Ammon's horn (tissue), 1 donor: ENCODE measurements around the gene SLK.

Experiments
- DNase-seq: peaks from one replicate; pipeline ENCODE4 v3.0.0-alpha.2; 2016; ENCODE audit warnings: low spot score

Gene SLK

GRCh38 chr10:103990121-103990520 lies 23.2 kb downstream of the SLK start:
- no peak for DNase-seq

- DNase-seq = no peak
Measured at GRCh38 chr10:103990531-103990930, 23.6 kb downstream of the SLK start.

GRCh38 chr10:103991393-103992128 lies 24.6 kb downstream of the SLK start:
- DNase-seq = no peak

DNA sequence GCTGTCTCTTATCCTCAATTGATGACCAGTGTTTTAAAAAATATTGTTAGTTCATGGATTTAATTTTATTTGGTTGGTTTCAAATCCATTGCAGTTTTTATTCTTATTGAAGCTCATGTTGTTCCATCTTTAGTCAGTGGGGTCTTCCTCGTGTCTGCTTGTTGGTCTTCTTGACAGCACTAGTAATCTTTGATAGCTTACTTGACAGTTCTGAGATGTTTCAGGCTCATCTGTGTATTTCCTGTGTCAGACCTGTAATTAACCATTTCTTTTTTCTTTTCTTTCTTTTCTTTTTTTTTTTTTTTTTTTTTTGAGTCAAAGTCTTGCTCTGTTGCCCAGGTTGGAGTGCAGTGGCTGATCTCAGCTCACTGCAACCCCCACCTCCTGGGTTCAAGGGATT lies 28.2 kb downstream of the SLK start:
- DNase-seq = no peak

GRCh38 chr10:103998805-103999204 lies 31.9 kb downstream of the SLK start:
- DNase-seq = no peak

- no peak for DNase-seq
Measured at GRCh38 chr10:104002911-104003310, 36.0 kb downstream of the SLK start.

- DNase-seq = no peak
Measured at GRCh38 chr10:104005172-104005863, 38.4 kb downstream of the SLK start.

DNA sequence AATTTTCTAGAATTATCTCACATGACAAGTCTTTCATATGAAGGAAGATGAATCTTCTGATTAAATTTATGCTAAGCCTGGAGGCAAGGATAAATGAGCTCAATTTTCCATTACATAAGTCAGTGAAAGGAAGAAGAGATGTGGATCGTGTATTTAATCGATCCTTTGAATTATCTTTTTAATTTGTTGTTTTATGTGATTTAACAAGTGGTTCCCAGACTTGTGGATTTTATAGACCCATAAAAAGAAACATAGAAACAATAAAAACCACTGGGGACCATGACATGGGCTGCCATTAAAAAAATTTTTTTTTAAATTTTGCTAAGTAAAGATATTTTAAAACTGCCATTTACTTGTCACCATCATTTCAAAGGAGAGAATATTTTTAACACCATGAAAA lies 45.0 kb downstream of the SLK start:
- DNase-seq = no peak

DNA sequence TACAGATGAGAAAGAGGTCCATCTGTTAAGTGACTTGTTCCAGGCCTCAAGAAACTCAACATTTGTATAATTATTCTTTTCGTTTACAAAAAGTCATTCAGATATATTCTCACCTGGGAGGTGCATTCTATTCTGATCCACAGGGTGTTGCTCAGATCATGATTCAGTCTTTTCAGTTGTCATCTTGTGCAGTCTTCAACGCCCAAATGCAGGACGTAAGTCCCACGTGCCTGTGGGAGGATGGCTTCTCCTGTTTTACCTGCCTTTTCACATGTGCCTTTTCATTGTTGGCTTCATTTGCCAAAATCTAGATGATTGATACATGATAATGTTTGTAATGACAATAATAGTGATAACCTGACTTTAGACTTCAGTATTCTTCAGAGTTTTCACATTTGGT lies 46.5 kb downstream of the SLK start:
- DNase-seq = no peak

DNA sequence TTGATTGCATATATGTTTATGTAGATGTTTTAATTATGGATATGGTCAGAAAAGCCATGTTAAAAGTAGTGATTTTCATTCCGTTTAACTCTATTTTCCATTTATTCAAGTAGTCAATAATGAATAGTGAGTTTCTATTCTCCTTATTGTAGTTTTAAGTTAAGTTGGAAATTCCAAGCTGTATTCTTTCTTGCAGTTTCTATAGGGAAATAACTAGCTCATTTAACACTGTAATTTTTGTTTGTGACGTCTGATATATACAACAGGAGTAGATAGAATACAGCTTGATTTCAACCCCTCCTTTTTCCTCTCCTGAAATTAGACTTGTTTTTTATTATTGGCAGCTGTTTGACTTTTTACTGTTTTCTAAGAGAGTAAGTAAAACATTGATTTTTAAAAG lies 47.2 kb downstream of the SLK start:
- no peak for DNase-seq

GRCh38 chr10:104016661-104017060 lies 49.7 kb downstream of the SLK start:
- DNase-seq = no peak

- no peak for DNase-seq
Measured at GRCh38 chr10:104018471-104018870, 51.5 kb downstream of the SLK start.

DNA sequence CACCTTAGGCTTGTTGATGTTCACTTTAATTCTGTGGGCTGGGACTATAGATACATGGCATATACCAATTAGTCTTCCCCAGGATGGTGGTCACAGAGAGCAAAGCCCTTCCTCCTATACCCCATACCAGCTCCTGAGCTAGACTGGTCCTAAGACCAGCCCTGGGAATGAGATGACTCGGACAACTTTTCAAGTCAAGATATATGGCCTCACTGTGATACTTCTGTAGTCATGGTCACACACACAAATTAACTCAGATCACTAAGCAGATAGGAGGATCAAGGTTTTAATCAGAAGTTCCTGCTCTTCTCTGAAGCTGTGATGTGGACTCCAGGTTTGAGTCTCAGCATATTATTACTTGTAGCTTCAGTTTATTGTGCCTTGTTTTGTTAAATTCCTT lies 53.1 kb downstream of the SLK start:
- DNase-seq = no peak

- DNase-seq = no peak
Measured at GRCh38 chr10:104021246-104021645, 54.3 kb downstream of the SLK start.

DNA sequence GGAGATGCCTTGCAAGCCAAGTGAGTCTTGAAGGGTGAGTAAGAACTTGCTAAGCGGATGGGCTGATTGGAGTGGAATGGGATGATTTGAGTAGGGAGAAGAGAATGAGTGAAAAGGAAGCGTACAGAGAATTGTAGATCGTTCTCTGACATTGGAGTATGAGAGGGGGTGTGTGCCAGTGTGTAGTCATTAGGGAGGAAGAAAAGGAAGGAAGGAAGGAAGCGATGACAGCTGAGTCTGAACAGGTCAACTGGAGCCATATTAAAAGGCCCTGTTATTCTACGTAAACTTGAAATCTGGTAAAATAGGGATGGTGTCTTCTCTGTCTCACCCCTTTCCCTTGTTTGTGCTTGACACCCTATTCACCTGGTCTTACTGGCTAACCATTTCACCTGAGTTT lies 55.1 kb downstream of the SLK start:
- DNase-seq = no peak

DNA sequence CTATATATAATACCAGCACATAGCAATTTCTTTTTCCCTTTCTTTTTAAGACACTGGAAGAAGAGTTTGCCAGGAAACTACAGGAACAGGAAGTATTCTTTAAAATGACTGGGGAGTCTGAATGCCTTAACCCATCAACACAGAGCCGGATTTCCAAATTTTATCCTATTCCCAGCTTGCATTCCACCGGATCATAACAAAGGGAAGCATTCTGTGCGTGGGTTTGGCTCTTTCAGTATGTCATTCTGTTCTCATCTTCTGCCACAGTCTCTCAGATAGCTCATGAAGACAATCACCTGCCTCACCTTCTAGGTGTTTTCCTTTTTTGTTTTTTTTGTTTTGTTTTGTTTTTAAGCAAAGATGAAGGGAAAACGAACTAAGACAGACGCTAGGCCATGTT lies 58.6 kb downstream of the SLK start:
- peak; percentile 44 for DNase-seq

DNA sequence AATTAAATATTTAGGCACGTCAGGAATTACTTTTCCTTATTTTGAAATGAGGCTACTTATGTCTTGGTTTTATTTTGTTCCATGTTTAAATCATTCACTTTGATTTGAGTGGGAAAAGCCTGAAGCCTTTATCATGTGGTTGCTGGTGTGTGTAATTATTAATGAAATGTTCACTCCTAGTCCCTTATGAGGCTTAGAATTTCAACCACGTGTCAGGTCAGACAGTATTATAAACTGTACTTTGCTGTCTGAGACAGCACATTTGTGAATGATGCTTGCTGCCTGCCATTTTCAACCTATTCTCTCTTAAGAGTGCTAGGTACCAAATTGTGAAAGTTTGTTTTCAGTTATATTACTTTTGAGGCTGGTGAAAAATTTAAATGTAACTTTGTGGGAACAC lies 59.8 kb downstream of the SLK start:
- no peak for DNase-seq

- DNase-seq = peak; percentile 86
Measured at GRCh38 chr10:104028146-104028545, 61.2 kb downstream of the SLK start.

DNA sequence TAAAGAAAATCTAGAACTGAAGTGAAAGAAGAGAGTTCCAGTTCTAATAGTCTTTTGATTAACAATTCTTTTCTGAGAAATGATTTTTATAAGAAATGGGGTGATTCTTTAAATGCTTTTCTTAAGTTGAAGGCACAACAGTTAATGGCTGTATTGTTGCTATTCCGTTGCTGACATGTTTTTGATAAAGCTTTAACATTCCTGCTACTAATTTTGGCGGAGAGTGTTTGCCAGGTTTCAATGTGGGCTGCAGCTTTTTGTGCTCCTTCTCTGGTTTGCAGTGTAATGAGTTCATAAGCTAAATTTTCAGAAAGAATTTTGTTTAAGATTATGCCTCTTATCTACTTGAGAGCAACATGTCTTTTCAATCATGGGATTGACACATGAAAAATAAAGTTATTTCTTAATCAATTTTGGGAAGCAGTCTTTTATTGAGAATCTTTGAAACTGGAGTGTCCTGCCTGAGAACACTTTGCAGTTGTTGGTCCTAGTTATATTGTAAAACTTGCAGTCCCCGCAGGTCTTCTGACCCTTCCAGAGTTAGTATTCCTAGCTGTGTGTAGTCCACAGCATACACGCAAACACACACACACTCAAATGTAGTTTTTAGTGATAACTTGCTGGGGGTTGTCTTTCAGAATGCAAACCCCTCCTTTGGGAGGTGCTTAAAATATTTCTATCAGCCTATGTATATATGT lies 62.0 kb downstream of the SLK start:
- DNase-seq = no peak

GRCh38 chr10:104029521-104029860 lies 62.6 kb downstream of the SLK start:
- DNase-seq = peak; percentile 87

GRCh38 chr10:104031631-104032030 lies 64.7 kb downstream of the SLK start:
- DNase-seq = no peak

DNA sequence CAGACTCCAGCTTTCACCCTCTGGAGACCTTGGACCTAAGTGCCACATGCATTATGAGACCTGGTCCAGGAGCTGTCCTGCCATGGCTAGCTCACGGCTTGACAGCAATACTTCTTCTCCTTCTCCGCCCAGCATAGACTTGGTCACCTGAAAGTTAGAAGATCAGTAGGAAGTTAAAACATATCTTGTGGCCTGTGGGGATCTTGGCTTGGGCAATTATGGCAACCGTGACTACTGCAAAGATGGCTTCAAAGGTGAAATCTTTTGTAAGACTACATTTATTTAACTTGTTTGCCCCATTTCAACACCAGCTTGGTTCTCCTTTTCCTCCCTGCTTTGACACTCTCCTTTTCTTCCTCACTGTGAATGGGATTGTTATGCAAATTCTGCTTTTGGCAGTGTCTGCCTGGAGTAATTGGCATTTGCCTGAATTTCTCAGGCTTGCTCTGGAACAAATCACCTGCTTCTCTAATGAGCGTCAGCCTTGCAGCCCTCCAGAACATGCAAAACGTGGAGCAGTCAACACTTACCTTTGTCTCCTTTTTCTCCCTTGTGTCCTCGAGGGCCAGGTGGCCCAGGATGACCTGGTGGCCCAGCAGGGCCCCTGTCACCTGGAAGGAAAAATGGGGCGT lies 65.3 kb downstream of the SLK start:
- peak; percentile 55 for DNase-seq

- peak; percentile 21 for DNase-seq
Measured at GRCh38 chr10:104033401-104033930, 66.5 kb downstream of the SLK start.
